Stimulated activated CD4-positive, alpha-beta T cell treated with anti-CD3 and anti-CD28 coated beads, Interleukin-4, amount 100 ng/mL, for 48 hours (primary cell): ENCODE measurements around the gene SLC8A2.

Experiments
- DNase-seq, 2 donors: peaks; one replicate each; pipeline ENCODE4 v3.0.0-alpha.2; 2020; ENCODE audit warnings: low read depth in 2 of 2

Gene SLC8A2, protein sequence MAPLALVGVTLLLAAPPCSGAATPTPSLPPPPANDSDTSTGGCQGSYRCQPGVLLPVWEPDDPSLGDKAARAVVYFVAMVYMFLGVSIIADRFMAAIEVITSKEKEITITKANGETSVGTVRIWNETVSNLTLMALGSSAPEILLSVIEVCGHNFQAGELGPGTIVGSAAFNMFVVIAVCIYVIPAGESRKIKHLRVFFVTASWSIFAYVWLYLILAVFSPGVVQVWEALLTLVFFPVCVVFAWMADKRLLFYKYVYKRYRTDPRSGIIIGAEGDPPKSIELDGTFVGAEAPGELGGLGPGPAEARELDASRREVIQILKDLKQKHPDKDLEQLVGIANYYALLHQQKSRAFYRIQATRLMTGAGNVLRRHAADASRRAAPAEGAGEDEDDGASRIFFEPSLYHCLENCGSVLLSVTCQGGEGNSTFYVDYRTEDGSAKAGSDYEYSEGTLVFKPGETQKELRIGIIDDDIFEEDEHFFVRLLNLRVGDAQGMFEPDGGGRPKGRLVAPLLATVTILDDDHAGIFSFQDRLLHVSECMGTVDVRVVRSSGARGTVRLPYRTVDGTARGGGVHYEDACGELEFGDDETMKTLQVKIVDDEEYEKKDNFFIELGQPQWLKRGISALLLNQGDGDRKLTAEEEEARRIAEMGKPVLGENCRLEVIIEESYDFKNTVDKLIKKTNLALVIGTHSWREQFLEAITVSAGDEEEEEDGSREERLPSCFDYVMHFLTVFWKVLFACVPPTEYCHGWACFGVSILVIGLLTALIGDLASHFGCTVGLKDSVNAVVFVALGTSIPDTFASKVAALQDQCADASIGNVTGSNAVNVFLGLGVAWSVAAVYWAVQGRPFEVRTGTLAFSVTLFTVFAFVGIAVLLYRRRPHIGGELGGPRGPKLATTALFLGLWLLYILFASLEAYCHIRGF

DNA sequence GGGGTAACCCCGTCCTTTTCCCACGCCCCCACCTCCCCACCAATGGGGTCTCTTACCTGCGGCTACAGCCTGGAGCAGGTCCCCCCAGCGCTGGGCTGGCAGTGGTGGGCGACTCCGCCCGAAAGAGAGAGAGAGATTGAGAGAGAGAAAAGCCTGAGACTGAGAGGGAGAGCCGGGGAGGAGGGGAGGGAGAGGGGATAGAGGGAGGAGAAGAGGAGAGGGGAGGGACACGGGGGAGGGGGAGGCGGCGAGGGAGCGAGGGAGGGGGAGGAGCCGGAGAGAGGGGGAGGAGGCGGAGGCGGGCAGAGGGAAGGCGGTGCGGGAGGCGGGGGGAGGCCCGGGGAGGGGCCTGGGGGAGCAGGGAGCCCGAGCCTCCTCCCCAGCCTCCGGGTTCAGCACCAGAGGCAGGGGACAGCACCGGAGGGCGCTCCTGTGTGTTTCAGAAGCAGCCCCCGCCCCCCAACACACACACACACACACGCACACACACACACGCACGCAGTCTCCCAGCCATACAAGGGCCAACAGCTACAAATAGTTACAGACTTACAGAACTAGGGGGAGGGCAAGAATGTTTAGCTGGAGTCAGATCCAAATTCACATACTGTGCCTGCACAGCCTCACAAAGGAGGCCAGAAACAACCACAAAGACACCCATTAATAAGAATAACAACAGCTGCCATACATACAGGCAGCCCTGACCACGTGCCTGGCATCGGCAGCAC, at the start of gene SLC8A2:
Gene SLC8A2, minus strand, starts transcription at position 161 of the 725 bp plus-strand sequence. CDS start 5,490 bp downstream, outside the sequence.
- DNase-seq, result peak; percentile 42 to 44

DNA sequence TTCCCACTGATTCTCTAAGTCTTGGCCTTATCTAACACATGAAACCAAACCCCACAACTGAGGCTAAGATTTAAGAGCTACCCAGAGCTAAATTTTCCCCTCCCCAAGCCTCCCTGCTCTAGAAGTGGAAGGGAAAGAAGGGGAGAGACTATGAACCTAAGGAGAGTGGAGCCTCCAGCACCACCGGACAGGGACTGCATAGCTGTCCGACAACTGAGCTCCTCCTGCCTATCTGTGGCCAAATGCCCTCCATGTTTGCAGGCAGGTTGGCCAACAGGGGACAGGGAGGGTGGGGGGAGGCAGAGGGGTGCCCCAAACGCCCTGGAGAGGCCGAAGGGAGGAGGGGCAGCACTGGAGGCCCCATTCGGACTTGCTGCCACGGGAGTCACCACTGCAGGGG, 49.1 kb upstream of the SLC8A2 start:
- DNase-seq, result no peak

DNA sequence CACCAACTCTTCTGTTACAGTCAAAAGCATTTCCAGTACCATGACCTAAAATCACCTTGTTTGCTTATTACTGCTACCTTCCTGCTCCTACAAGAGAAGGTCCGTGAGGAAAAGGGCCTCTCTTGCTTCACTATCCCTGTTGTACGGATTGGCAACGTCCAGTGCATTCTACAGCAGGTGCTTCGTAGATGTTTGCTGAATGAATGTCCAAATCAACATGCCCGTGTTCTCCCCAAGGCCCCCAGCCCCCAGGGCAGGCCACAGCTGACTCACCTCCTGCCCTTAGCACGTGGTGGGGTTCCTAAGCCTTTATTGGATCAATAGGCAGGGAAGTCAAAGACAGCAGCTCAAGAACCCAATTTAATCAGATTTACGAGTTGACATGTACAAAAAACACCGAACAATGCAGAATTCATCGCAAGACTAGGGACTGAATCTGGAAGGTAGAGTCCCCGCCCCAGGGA, 48.7 kb upstream of the SLC8A2 start:
- no peak for DNase-seq

DNA sequence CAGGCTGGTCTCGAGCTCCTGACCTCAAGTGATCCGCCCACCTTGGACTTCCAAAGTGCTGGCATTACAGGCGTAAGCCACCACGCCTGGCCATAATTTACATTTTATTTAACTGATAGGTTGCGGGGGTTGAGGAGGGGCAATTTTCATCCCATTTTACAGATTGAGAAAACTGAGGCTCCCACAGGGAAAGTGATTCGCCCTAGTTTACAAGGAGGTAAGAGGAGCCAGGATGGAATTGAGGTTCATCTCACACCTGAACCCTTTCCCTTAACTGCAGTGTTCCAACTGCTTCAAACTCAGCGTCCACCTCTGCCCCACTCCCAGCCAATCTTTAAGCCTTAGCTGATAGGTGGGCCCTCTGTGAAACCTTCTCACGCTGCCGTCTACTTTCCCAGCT, 47.2 kb upstream of the SLC8A2 start:
- no peak for DNase-seq

DNA sequence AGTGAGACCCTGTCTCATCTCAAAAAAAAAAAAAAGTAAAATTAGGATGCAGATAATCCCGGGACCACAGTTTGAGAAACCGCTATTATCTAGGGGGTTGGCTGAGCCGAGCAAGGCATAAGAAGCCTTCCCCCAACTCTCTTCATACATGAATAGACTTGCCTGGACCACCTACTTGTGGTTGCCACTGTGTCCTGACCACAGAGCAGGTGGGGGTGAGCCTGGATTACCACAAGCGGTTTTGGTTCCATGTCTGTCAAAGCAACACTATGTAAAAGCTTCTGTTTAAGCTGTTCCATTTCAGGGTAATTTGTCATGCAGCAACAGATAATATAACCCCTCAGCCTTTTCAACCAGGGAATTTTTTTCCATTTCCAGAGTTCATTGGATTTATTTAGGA, 46.4 kb upstream of the SLC8A2 start:
- peak; percentile 13 to 32 for DNase-seq

DNA sequence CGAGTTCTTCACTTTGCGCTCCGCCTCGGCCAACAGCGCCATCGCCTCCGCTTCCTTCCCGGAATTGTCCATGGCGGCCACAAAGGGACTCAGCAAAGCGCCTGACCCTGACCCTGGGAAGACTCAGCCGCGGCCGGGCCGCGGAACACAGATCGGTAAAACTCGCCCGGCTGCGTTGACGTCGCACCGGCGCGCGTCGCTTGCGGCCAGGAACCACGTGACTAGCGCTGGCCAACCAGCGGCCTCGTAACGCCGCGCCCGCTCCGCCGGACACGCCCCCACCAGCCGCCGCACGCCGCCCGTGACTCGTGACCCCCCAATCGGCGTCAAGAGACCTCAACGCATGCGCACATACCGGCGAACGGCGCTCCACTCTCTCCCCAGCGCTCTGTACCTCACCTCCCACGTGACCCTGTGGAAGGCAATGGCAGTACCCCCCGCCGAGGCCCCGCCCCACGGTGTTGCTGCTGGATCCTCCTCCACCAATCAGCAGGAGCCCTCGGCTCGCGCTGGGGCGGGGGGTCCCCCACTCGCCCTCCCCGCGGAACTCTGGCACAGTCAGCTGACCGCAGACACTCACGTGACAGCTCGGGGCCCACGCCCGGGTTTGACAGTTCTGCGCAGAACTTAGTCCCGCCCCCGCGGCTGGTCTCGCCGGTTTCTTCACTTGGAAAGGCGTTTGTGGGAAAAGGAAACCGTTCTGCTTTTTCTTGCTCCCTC, 43.3 kb upstream of the SLC8A2 start, which contains the start of gene NAPA:
Gene NAPA, minus strand, starts transcription at position 195 of the 720 bp plus-strand sequence. Its CDS starts 123 bp downstream, at position 72.
- DNase-seq, result peak; percentile 100

DNA sequence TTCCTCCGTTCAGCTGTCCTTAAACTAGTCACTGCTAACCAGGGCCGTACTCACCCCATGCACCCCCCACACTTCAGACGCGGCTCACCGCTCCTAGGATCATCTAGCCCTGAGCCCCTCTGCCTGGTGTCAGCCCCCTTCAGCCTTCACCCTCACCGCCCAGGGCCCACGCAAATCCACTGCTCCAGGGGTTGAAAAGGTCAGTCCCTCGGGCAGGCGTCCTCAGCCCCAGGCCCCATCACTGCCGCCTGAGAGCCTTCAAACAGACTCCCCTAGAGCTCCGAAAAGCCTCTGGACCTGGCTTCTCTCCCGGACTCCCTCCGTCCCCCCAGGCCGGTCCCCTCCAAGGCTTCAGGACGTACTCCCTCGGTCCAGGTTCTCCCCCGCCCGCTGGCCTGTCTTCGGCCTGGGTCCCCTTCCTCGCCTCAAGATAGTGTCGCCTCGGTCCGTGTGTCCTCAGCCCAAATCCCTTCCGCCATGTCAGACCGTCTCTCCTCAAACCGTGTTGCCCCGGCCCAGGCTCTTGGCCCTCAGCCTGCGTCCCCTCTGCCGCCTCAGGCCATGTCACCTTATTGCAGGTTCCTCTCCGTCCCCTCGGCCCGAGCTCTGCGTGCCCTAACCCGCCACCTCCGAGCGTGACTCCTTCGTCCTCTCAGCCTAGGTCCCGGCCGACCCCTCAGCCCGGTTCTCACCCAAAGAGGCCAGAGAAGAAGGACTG, 42.6 kb upstream of the SLC8A2 start:
- peak in 1 of 2 donors; percentile 15 for DNase-seq

DNA sequence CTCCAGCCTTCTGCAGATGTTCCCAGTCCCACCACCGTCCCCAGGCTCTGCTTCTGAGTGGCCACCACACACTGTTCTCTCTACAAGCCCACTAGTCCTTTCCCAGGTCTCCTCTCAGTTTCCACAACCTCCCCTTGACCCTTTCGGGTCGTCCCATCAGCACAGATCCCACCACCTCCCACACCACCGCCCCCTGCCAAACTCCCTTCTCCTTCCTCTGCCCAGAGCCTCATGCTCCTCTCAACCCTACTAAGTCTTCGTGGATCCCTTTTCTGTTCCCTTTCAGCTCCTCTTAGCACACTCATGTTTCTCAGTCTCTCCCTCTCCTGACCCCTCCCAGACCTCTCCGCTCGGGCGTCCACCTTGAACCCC, 41.2 kb upstream of the SLC8A2 start:
- no peak for DNase-seq

DNA sequence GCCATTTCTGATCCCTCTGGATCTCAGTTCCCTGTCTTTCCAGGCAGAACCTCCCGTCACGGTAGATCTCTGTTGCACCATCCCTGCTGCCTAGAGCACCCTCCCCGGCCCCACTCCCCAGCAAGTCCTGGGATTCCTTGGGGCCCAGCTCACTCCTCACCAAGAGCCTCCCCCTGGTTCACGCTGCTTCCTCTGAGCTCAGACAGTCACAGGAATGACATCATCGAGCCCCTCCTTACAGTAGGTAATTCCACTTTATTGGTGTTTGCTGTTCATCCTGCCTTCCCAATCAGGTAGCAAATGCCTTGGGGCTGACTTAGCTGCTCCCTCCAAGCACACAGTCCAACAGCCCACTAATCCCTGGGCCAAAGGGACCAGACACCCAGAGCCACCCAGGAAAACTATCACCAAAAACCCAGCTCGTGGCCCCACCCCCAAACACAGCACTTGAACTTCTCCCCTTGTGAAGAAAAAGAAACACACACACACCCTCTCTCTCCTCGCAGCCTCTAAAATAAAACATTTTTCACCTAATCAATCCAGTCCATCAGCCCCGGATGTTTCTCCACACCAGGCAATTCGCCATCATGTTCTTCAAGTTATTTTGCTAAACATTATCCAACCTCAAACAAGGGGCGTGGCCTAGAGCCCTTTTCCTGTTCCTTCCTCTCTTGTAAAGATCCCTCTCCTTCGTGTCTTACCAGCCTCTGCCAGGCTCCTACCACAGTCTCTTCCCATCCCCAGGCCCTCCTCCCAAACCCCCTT, 40.7 kb upstream of the SLC8A2 start:
- no peak for DNase-seq

DNA sequence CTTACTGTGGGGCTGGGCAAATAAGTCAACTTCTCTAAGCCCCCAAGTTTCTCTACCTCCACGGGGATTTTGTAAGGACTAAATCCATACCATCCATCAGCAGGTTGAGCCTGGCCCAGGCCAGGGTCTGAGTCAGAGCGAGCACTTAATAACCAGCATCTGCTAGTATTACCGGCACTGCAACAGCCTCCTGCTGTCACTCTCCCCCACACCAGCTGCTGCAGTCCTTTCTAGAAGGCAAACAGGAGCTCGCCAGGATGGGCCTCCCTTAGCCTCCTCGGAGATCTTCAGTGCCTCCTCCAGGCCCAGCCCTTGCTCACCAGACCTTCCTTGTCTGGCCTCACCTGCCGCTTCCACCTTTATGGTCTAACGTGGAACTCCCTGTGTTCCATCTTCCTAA, 40.0 kb upstream of the SLC8A2 start:
- DNase-seq, result no peak

DNA sequence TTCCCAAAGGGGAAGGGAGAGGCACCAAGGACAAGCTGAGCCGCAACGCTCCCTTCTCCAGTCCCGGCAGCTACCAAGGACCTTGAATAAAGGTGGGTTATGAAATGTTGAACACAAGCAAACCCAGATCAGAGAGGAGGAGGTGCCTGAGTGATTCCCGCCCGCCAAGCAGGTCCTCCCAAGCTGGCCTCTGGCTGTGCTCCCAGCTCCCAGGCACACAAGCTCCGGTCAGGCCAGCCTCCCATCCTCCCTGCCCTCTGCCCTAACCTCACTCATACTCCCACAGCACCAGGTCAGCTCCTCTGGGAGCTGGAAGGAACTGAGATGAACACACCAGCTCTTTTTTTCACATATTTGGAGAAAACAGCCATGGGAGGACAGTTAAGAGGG, 39.4 kb upstream of the SLC8A2 start:
- DNase-seq, result no peak

DNA sequence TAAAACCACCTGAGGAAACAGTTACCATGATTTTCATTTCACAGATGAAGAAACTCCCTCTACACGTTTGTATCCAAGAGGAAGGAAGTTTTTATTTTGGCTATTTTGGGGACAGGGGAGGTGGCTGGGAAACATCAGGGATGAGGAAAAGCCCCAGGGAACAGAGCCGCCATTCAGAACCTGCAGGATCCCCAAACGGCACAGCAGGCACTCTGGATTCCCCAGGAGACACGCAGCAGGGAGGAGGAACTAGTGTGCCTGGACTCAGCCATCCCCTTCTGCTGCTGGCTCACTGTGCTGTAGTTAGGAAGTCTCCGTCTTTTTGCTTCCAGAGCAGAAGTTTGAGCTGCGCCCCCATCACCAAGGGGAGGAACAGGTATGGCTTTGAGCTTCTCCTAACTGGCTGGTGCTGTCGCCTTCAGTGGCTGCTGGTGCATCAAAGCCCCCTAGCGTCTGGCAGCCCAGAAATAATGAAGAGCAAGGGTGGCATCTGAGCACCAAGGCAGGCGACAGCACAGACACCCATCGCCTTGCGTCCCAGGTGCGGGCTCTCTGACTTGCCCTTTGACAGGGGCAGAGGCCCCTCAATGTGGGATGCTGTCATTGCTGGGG, 38.9 kb upstream of the SLC8A2 start:
- DNase-seq, result no peak

DNA sequence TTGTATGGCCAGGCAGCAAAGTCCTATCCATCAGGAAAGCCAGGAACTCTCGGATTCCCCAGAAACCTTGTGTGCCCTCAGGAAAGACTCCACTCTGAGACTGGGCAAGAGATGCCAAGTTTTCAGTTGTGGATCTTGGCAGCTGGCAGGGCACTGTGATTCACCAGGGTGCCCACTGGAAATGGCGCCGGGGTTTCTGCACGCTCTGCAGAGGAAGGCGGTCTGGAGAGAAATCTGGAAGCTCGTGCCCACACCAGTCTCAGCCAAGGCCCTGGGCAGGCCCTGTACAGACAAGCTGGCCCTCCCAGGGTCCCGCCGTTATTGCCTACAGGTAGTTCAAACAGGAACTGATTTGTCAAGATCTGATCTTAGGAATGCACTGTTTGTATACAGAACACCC, 38.3 kb upstream of the SLC8A2 start:
- DNase-seq, result no peak

DNA sequence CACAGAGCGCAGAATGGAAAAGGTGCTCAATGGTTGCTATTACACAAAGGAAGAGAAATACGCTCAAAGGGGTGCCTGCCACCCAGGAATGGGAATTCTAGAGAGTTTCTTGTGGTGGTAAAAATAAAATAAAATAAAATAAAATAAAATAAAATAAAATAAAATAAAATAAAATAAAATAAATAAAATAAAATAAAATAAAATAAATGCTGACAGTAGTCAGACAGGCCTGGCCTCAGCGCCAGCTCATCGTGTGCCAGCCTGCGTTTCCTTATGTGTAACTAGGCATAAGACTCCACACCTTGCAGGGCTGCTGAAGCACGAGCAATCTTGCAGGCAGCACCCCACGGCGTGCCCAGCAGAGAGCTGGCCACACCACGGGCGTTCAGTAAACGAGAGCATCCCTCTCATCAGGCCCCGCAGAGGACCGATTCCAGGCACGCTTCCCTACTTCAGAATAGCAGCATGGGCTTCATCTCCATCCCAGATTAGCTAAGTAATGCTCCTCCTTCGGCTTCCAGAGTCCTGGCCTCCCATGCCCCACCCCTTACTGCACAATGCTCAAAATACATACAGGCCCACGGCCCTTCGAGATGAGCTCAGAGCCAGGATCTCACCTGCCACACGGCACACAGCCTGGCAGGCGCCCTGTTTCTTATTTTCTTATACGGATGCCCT, 37.6 kb upstream of the SLC8A2 start:
- DNase-seq, result no peak

DNA sequence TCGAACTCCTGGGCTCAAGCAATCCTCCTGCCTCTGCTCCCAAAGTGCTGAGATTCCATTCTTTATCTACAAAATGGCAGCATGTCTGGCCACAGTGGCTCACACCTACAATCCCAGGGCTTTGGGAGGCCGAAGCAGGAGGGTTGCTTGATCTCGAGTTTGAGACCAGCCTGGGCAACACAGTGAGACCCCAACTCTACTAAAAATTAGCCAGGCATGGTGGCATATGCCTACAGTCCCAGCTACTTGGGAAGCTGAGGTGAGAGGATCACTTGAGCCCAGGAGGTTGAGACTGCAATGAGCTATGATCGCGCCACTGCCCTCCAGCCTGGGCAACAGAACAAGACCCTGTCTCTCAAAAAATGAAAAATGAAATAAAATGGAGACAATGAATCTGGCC, 37.0 kb upstream of the SLC8A2 start:
- no peak for DNase-seq

DNA sequence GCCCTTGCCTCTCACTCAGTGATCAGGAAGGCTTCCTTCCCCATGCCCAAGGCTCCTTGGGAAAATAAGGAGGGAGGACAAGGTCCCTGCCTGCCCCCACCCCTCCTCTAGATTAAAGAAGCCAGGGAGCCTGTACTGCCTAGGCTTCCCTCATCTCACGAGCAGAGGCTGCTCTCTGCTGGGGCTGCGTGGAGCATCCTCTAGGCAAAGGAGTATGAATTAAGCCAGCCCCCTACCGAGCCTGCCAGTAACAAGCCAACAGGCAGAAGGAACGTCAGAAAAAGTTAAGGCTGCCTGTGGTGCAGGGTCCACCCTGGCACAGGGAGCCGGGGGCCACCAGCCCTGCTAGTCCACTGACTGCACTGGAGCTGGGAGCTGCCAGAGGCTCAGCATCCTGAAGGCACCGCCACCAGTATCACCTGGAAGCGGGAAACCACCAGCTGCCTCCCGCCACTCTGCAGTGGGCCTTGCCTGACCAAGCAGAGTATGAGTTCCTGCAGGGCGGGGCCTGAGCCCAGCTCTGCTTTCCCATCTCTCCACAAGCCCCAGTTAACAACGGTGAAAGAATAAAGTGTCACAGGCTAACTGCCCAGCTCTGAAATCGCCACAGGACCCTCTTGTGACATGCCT, 36.3 kb upstream of the SLC8A2 start:
- DNase-seq, result no peak

DNA sequence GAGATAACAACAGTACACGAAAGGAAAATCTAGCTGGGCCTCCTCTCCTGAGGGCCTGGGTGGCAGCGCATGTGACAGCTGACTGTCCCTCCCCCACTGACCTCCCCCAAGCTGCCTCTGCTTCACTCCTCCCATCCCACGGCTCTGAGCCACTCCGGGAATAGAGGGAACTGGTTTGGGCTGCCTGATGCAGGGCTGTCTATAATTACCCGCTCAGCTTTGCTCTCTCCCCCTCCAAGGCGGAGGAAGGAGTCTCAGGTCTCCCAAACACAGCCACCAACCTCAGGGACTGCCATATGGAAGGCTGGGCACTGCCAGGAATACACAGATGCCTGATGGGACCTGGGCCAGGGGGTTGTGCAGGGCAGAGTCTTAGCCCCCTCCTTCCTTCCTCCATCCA, 35.3 kb upstream of the SLC8A2 start:
- DNase-seq, result no peak

DNA sequence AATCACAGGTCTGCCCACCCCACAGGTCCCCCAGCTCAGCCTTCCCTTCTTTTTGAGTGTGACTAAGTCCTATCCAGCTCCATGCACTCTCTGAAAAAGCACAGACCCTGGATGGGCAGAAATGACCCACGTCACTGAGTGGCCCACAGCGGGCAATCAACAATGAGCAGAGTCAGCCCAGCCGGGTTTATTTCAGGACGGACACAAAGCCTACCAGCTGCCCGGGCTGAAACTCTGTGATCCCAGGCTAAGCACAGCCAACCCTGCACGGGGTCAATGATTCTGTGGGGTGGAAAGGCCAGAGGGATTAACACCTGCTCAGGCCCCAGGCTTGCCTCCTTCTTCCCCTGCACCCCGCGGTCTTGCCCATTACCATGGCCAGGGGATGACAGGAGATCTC, 34.8 kb upstream of the SLC8A2 start:
- no peak for DNase-seq
